GM12892 (cell line): ENCODE data around the gene DDX56.

Experiments used
- DNase-seq: peaks from one replicate; pipeline ENCODE4 v3.0.0; 2011; ENCODE audit not compliant: insufficient read length
- FAIRE-seq: peaks from 2 replicates; lab custom pipeline; 2011; peaks lifted over from hg19 to GRCh38; lab: Jason Lieb, UNC
- POLR2A ChIP-seq: IDR thresholded peaks from 2 replicates; pipeline ENCODE4 v1.6.1; 2011; ENCODE audit warnings: low read depth, low read length, control low read depth
- POLR2AphosphoS5 ChIP-seq: IDR thresholded peaks from 2 replicates; pipeline ENCODE4 v1.6.1; 2011; ENCODE audit warnings: low read depth, low read length, control low read depth
- TAF1 ChIP-seq: IDR thresholded peaks from 2 replicates; pipeline ENCODE4 v1.6.1; 2011; ENCODE audit warnings: low read depth, mild to moderate bottlenecking, control low read depth, low read length, borderline replicate concordance

Gene DDX56

GRCh38 chr7:44538093-44538797 lies 35.5 kb downstream of the DDX56 start:
- TF ChIP-seq POLR2A (no peak), POLR2AphosphoS5 (no peak), TAF1 (no peak)
- DNase-seq (no peak), FAIRE-seq (no peak)

GRCh38 chr7:44537442-44537841 lies 36.3 kb downstream of the DDX56 start:
- no peak for TF ChIP-seq POLR2A
- DNase-seq (no peak), FAIRE-seq (no peak)

GRCh38 chr7:44536090-44536489 lies 37.6 kb downstream of the DDX56 start:
- DNase-seq: no peak
- no peak for TF ChIP-seq POLR2AphosphoS5
- no peak for TF ChIP-seq TAF1
- TF ChIP-seq POLR2A: no peak
- FAIRE-seq: no peak

GRCh38 chr7:44535348-44536064 lies 38.2 kb downstream of the DDX56 start:
- FAIRE-seq (no peak), DNase-seq (no peak)
- TF ChIP-seq POLR2AphosphoS5 (no peak), POLR2A (no peak), TAF1 (no peak)

- FAIRE-seq: peak; percentile 27
- DNase-seq: peak; percentile 91
Measured at GRCh38 chr7:44534501-44534900, 39.2 kb downstream of the DDX56 start.

GRCh38 chr7:44534087-44534486 lies 39.6 kb downstream of the DDX56 start:
- TF ChIP-seq TAF1: no peak
- no peak for TF ChIP-seq POLR2AphosphoS5
- no peak for TF ChIP-seq POLR2A
- FAIRE-seq (no peak), DNase-seq (no peak)

More at GRCh38 chr7:44534501-44534900, 39.2 kb downstream of the DDX56 start:
- TF ChIP-seq POLR2AphosphoS5: no peak
- TF ChIP-seq POLR2A: no peak
- TF ChIP-seq TAF1: no peak

GRCh38 chr7:44533301-44534055 lies 40.2 kb downstream of the DDX56 start:
- DNase-seq (no peak), FAIRE-seq (no peak)
- TF ChIP-seq POLR2A (no peak), TAF1 (no peak), POLR2AphosphoS5 (no peak)

- DNase-seq (no peak), FAIRE-seq (no peak)
- no peak for TF ChIP-seq POLR2A
- no peak for TF ChIP-seq TAF1
- no peak for TF ChIP-seq POLR2AphosphoS5
Measured at GRCh38 chr7:44531421-44532380, 42.0 kb downstream of the DDX56 start.

GRCh38 chr7:44530990-44531389 lies 42.7 kb downstream of the DDX56 start:
- no peak for FAIRE-seq
- TF ChIP-seq POLR2A: no peak
- no peak for TF ChIP-seq POLR2AphosphoS5
- TF ChIP-seq TAF1: no peak
- DNase-seq: no peak

GRCh38 chr7:44524811-44525388 lies 48.8 kb downstream of the DDX56 start:
- DNase-seq (no peak), FAIRE-seq (no peak)
- TF ChIP-seq POLR2AphosphoS5: no peak
- TF ChIP-seq TAF1: no peak
- no peak for TF ChIP-seq POLR2A

GRCh38 chr7:44522315-44522714 lies 51.4 kb downstream of the DDX56 start:
- FAIRE-seq (no peak), DNase-seq (no peak)
- no peak for TF ChIP-seq POLR2A
- no peak for TF ChIP-seq TAF1
